Adipose tissue (tissue), 3 donors: ENCODE results near the gene ZCCHC14. TPM values are rescaled to one million over a fixed set of nuclear protein-coding genes. Genes with fewer than 3 reads are reported as not detected.

ENCODE experiments used
- H3K27ac ChIP-seq: one replicate; pipeline ENCODE4 v1.5.1; 2013; ENCODE audit warnings: low read depth, low read length
- WGBS, 3 donors: extraction: QIAGEN DNeasy Blood & Tissue Kit; methylation state at CpG; one replicate each; pipeline ENCODE4 v1.1.7; 2013; 5-methylcytosine and 5-hydroxymethylcytosine counted together
- polyA plus RNA-seq, 3 donors: library from polyadenylated mRNA; stranded (reverse); fragments of 200-250 nt; gene quantifications; one replicate each; pipeline ENCODE4 v1.2.3, GENCODE V29; 2013
- donor health status: healthy with polysubstance abuse.
- donor health status: Bipolar disorder and iron deficiency.
- donor health status: healthy.

The ZCCHC14 gene
- polyA plus RNA-seq, 3 donors = 6.6 to 8.9 (median 7.6) TPM

DNA sequence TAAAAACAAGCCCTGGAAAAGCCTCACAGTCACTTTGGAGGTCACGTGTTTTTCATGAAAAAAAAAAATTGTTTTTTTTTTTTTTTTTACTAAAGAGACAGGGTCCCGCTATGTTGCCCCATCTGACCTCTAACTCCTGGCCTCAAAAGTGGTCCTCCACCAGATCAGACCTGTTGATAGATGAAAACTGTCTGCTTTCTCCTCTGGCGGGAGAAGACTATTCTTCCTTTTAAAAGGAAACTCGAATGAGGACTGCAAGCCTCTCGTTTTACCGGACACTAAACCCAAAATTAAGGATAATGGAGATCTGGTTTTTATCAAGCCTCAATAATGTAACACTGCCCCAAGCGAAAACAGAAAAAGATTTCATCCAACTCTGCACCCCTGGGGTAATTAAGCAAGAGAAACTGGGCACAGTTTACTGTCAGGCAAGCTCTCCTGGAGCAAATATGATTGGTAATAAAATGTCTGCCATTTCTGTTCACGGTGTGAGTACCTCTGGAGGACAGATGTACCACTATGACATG, 25.8 kb downstream of the ZCCHC14 start:
- H3K27ac ChIP-seq = no peak overlapping the region
- 64 to 78% (median 76%) methylated on average over 8 of the region's 8 CpGs for WGBS, 3 donors

DNA sequence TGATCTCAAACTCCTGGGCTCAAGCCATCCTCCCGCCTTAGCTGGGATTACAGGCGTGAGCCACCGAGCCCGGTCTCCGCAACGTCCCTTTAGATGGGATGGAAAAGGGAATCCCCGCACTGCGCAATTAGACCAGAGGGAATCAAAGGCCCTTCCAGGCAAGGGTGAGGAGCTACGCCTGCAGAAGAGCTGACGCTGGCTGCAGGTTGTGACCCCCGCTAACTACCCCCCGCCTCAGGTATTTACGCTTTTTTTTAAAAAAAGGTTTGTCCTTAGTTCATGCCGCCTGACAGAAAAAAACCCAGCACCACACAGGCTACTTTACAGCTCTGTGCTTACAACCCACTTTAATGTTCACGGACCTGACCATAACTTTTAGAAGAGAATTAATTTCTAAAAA, 26.9 kb downstream of the ZCCHC14 start:
- no peak overlapping the region for H3K27ac ChIP-seq
- WGBS, 3 donors = 67 to 88% (median 79%) methylated on average over 15 of the region's 15 CpGs

DNA sequence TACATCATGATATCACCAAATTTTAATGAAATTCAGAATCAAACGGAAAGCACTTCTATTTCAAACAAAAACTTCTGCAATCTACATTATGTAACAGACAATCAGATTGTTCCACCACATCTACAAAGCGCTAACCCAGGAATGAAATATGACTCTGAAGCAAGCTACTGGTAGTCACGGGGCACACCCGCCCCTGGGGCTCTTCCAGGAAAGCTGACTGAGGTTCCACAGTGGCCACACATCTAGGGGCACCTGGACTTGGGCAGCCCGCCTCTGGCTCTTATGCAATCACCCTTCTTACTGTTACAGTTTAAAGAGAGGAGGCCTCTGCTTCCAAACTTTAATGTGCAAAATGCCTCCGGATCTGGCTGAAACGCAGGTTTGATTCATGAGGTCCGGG, 27.5 kb downstream of the ZCCHC14 start:
- WGBS, 3 donors = 7 to 14% (median 9%) methylated on average over 8 of the region's 8 CpGs

DNA sequence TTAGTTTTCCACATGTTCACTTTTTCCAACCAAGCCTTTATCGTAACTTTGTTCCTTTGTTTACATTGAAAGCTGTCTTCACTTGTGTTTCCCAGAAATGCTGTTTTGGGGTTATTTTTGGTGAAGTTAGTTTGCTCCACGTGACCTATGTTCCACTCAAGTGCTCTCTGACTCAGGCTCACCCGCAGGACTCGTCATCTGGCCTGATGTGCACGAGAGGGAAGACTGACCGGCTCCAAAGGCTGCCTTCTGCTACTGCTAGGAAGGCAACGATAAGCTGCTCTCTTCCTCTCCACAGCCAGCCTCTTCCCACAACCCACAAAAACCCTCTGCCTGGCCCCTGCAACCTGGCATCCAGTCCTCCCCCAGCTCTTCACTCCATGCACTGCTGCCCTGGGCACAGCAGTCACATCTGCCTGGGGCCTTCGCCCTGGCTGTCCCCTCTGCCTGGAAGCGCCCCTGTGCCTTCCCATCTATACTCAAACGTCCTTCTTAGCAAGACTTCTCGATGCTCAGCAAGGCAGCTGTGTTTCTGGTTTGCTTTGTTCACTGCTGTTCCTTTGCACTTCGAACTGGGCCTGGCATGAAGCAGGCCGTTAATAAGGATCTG, 28.0 kb downstream of the ZCCHC14 start:
- H3K27ac ChIP-seq = peak overlapping the region; percentile 63
- 12 to 26% (median 13%) methylated on average over 13 of the region's 13 CpGs for WGBS, 3 donors

More for the DNA sequence above, 27.5 kb downstream of the ZCCHC14 start:
- no peak overlapping the region for H3K27ac ChIP-seq

DNA sequence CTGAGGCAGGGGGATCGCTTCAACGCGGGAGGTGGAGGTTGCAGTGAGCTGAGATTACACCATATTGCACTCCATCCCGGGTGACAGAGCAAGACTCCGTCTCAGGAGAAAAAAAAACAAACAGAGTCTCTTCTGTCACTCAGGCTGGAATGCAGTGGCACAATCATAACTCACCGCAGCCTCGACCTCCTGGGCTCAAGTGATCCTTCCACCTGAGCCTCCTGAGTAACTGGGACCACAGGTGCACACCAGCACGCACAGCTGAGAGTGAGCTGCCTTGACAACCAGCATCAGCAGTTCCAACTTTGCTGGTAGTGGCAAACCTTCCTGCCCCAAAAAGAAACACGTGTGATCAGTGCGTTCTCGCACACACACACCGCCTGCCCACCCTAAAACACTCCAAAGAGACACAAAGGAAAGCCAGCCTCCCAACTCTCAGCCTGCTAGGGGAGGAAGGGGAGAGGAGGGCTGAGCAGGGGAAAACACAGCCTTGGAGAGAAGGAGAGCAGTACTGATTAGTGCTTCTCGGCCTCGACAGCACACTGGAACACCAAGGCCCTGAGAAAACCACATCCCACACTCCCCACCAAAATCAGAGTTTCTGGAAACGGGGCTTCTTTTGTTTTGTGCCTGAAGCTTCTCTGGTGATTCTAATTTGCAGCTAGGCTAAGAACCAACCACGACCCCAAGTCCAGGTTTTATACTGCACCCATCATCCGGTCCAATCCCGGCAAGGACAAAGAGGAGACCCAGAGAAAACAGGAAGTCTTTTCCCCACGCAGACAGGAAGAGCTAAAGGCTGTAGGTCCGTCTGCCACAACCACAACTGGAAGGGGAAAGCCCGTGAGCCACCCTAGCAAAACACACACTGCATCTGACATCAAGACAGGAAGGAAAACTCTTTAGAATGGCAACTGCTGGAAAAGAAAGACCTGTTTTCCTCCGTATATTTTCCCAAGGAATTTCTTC, 28.8 kb downstream of the ZCCHC14 start:
- H3K27ac ChIP-seq = peak overlapping the region; percentile 63
- 46 to 61% (median 48%) methylated on average over 22 of the region's 22 CpGs for WGBS, 3 donors

DNA sequence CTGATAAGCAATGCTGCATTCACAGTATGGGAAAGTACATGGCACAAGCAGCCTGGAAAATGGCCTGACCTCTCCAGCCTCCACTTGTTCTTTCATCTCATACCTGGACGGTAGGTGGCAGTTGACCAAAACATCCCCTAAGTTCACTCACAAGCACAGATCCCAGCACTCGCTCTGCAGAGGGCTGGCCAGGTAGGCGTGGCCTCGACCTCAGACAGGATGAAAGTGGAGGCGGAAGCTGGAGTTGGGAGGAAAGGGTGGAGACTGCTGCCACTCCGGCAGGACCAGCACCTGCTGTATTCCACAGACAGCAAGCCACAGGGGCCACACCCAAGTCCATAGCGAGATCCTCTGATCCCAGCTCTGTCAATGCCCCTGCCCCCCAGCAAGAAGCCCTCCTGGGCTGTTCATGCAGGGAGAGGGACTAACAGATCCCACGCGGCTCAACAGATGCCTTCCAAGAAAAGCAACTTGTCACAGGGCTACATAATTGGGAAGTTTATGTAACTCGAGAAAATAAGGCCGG, 31.3 kb downstream of the ZCCHC14 start:
- 10 to 34% (median 24%) methylated on average over 11 of the region's 11 CpGs for WGBS, 3 donors
- no peak overlapping the region for H3K27ac ChIP-seq

DNA sequence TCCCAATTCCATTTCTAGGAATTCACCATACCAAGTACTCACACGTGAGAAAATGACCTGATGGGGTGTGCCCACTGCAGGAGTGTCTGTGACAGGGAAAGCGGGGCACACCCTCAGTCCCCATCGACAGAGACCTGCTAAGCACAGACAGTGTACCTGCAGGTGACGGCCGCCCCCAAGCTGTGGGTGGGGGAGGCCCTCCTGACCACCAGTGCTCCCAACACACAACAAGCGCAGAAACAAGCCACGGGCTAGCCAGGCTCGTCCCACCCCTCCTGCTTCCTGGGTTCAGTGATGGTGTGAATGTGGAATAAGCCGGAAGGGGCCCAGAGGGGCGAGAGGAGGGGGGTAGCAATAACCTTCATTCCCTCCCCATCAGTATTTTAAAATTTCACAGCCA, 31.9 kb downstream of the ZCCHC14 start:
- no peak overlapping the region for H3K27ac ChIP-seq
- 73 to 84% (median 77%) methylated on average over 10 of the region's 10 CpGs for WGBS, 3 donors

DNA sequence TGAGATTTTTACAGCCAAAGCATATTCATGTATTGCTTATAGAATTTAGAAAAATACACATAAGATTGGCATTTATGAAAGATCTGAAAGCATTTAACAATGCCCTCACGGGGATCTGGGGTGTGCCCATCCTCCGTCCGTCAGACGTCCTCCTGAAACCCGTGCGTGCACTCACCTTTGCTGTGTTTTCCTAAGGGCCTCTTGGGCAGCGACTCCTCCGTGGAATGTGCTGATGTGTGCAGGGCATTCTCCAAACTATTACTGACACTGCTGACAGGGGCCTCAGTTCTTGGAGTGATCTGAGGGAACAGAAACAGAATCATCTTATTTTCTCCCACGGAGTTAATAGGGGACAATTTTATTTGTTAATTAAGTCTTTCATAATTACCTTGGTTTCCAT, 33.0 kb downstream of the ZCCHC14 start:
- 85 to 93% (median 88%) methylated on average over 9 of the region's 9 CpGs for WGBS, 3 donors
- H3K27ac ChIP-seq = no peak overlapping the region

DNA sequence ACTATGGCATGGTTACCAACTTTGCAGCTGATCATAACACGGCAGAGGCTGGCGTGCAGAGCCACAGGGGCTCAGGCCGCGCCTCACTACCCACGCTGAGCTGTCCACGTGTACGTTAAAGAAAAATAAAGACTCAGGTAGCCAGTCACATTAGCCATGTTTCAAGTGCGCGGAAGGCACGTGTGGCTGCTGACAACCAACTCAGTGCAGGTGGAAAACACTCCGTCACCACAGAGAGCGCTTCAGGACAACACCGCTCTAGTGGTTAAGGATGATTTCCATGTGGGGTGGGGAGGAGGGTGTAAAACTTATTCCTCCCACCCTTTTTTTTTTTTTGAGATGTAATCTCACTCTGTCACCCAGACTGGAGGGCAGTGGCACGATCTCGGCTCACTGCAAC, 33.8 kb downstream of the ZCCHC14 start:
- no peak overlapping the region for H3K27ac ChIP-seq
- WGBS, 3 donors = 95 to 97% (median 96%) methylated on average over 15 of the region's 15 CpGs

DNA sequence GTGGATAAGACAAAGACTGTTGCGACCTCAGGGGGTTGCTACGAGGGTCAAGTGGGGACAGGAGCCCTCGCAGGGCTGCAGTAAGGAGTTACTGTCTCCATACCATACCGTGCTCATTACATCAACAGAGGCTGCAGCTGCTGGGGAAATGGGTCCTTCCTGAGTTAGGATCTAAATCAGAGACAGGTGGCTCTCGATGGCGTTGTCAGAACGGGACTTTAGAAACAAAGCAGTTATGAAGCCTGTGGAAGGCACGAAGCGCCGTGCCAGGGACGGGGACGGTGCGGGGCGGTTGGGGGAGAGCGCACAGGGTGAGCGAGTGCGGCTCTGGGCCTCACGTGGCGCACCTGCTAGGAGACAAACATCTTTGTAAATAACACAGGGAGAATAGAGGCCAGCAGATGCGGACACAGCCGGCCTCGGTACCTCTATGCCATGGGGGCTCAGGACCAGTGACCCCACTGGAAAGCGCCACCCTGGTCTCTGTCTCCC, 34.4 kb downstream of the ZCCHC14 start:
- WGBS, 3 donors = 86 to 93% (median 88%) methylated on average over 23 of the region's 23 CpGs
- H3K27ac ChIP-seq = no peak overlapping the region

DNA sequence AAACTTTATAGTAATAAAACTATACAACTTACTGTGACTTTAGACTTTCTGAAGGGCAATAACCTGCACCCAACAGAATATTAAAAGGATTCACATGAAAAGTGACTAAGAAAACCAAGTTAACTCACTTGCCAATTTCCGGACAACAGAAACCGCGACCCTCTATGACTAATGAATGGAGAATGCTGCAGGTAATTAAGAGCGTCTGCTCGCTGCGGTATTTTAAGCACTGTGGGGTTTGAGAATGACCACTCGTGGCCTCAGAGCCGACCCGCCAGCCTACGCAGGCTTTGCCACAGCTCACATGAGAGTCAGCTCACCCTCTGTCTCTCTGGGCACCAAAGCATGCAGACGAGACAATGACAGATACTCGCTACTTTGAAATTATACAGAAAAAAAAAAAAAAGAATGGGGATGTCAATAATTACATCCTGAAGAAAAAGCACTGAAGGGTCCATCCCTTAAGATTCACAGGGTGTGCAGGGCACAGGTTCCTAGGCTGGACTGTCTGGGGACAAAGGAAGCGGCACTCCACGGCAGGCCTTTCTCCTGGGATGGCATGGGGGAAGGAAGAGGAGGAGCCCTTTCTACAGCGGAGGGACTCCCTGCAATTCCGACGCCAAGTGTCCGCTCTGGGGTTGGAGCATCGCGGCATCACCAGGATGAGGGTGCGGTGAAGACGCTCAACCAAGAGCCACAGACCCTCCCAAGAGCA, 35.0 kb downstream of the ZCCHC14 start:
- no peak overlapping the region for H3K27ac ChIP-seq
- 65 to 76% (median 74%) methylated on average over 22 of the region's 22 CpGs for WGBS, 3 donors

DNA sequence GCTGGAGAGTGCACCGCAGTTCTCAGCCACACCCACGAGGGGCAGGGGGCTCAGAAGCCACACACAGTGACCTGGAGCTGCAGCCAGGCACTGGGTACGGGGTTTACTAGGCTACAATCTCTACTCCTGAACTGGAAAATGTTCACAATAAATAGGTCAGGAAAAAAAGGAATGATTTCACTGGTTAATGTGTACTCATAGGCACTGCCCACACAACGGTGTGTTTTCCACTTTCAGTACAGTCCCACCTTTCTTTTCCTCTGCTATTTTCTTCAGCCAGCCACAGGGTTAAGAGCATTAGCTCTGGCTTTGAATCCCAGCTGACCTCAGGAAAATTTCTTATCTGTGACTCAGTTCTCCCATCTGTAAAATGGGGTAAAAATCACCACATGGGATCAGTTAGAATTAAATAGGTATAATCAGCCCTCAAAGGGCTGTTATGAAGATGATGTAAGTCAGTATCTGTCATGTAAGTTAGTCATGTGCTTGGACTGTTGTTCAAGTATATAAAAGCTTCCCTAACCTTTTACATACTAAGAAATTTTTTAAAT, 35.7 kb downstream of the ZCCHC14 start:
- WGBS, 3 donors = 53 to 71% (median 67%) methylated on average over 4 of the region's 4 CpGs
- H3K27ac ChIP-seq = no peak overlapping the region

DNA sequence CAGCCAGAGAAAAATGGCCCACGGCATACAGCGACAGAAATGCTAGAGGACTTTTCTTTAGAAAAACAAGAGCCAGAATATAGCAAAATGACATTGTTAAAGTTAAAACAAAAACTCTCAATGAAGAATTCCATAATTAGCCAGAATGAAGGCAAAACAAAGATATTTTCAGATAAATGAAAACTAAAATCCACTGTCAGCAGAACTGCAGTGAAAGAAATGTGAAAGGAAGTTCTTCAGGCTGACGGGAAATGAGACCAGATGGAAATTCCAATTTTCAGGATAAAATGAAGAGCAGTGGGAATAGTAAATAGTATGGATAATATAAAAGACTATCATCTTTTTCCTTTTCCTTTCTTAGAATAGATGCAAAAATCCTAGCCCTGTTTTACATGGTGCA, 38.4 kb downstream of the ZCCHC14 start:
- no peak overlapping the region for H3K27ac ChIP-seq
- 93 to 94% (median 93%) methylated on average over 3 of the region's 3 CpGs for WGBS, 3 donors

DNA sequence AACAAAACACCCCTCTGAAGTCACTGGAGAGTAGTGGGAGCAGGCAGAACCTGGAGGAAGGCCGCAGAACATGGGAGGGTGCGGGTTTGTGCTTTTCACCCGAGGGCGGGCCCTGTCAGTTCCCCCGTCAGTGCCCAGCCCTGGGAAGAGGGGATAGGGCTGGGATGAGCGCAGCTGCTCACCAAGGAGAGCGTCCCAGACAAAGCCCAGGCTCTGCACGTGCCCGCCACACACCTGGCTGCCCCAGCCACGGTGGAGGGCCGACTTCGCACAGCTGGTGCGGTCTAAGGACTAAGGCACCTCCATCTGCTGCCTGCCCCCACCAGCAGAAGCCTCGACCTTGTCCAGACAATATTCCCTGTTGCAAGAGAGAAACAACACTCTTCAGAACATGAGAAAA, 39.5 kb downstream of the ZCCHC14 start:
- 84 to 94% (median 92%) methylated on average over 12 to 14 of the region's 14 CpGs for WGBS, 3 donors
- no peak overlapping the region for H3K27ac ChIP-seq

DNA sequence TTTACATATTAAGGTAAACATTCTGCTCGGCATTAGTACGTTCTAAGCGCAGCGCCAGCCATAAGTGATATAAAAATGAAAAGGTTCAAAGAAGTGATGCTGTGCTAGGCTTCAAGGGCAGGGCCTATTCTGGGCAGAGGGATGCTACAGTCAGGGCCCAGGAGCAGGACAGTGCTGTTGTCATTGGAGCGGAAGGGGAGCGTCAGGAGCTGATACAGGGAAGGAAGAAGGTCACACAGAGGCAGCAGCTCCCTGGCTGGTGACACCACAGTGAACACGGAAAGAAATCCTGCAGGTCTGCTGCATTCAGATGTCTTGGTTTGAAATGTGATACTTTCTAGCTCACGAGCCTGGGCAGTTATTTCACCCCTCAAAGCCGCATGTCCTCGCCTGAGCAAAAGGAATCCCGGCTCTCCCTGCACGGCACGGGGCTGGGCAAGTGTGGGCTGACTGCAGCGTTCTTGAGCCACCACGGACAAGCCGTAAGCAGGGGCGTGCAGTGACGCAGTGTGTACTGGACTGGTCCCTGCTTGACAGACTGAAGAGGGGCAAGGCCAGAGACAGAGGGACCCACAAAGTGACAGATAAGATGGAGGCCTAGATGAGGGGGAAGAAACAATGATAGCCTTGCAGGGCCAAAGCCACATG, 41.1 kb downstream of the ZCCHC14 start:
- no peak overlapping the region for H3K27ac ChIP-seq
- 90 to 93% (median 91%) methylated on average over 18 of the region's 18 CpGs for WGBS, 3 donors

DNA sequence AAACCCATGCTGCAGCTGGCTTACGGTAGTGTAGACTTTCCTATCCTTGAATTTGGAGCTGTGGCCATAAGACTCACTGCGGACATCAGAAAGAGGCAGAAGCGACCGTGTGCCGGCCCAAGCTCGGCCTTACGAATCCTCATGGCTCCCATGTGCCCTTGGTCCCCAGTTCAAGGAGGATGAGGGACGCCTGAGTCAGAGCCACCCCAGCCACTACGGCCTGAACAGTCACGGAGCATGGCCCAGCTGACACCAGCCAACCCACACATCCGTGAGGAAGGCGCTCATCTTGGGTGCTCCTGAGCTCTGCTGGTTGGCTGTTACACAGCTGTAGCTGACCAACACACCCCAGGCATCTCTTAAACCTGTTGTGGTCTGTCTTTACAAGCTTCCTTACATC, 44.0 kb downstream of the ZCCHC14 start:
- no peak overlapping the region for H3K27ac ChIP-seq
- 96 to 99% (median 98%) methylated on average over 12 of the region's 12 CpGs for WGBS, 3 donors

DNA sequence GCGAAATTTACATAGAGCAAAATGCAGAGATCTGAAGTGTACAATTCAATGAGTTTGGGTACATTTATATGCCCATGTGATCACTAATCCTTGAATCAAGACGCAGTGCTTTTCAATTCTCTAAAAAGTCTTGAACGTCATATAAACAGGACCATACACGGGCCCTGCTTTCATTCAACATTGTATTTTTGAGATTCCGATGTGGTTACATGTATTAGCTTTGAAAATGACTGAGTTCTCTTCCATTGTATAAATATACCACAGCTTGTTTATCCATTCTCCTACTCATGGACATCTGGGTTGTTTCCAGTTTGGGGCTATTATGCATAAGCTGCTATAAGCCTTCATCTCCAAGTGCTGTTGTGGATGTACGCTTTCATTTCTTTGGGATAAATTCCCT, 45.5 kb downstream of the ZCCHC14 start:
- WGBS, 3 donors = 92 to 94% (median 93%) methylated on average over 6 of the region's 6 CpGs
- H3K27ac ChIP-seq = no peak overlapping the region

DNA sequence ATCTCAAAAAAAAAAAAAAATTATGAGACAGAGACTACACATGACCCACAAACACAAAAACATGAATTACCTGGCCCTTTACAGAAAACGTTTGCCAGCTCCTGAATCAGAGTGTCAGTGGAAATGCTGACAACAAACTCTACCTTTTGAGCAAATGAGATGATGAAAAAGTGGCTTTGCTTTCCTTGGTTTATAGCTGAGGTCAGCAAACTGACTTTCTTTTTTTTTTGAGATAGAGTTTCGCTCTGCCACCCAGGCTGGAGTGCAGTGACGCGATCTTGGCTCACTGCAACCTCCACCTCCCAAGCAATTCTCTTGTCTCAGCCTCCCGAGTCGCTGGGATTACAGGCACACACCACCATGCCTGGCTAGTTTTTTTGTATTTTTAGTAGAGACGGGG, 46.3 kb downstream of the ZCCHC14 start:
- 92 to 96% (median 95%) methylated on average over 7 of the region's 7 CpGs for WGBS, 3 donors
- no peak overlapping the region for H3K27ac ChIP-seq
